ENCODE results near the gene CISD2.

The CISD2 gene

GRCh38 chr4:102918859-102919258 lies 50.1 kb downstream of the CISD2 start:
- no peak for TF ChIP-seq RAD21 (IDR thresholded peaks at IDR 0.05; ENCODE audit: low read depth)
- TF ChIP-seq, protein P1, sequence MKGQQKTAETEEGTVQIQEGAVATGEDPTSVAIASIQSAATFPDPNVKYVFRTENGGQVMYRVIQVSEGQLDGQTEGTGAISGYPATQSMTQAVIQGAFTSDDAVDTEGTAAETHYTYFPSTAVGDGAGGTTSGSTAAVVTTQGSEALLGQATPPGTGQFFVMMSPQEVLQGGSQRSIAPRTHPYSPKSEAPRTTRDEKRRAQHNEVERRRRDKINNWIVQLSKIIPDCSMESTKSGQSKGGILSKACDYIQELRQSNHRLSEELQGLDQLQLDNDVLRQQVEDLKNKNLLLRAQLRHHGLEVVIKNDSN (IDR thresholded peaks at IDR 0.05) = no peak
- TF ChIP-seq EP300 (IDR thresholded peaks at IDR 0.05; ENCODE audit: borderline replicate concordance) = no peak
- TF ChIP-seq FOXM1 (IDR thresholded peaks at IDR 0.05; ENCODE audit: borderline replicate concordance, low read depth) = no peak
- TF ChIP-seq MAX (IDR thresholded peaks at IDR 0.05) = no peak
- TF ChIP-seq TEAD4 (IDR thresholded peaks at IDR 0.05) = no peak
- no peak for TF ChIP-seq NFIC (IDR thresholded peaks at IDR 0.05)
- no peak for TF ChIP-seq EGR1 (IDR thresholded peaks at IDR 0.05)
- TF ChIP-seq CREB1 (IDR thresholded peaks at IDR 0.05; ENCODE audit: low read depth) = no peak
- TF ChIP-seq, protein P2, sequence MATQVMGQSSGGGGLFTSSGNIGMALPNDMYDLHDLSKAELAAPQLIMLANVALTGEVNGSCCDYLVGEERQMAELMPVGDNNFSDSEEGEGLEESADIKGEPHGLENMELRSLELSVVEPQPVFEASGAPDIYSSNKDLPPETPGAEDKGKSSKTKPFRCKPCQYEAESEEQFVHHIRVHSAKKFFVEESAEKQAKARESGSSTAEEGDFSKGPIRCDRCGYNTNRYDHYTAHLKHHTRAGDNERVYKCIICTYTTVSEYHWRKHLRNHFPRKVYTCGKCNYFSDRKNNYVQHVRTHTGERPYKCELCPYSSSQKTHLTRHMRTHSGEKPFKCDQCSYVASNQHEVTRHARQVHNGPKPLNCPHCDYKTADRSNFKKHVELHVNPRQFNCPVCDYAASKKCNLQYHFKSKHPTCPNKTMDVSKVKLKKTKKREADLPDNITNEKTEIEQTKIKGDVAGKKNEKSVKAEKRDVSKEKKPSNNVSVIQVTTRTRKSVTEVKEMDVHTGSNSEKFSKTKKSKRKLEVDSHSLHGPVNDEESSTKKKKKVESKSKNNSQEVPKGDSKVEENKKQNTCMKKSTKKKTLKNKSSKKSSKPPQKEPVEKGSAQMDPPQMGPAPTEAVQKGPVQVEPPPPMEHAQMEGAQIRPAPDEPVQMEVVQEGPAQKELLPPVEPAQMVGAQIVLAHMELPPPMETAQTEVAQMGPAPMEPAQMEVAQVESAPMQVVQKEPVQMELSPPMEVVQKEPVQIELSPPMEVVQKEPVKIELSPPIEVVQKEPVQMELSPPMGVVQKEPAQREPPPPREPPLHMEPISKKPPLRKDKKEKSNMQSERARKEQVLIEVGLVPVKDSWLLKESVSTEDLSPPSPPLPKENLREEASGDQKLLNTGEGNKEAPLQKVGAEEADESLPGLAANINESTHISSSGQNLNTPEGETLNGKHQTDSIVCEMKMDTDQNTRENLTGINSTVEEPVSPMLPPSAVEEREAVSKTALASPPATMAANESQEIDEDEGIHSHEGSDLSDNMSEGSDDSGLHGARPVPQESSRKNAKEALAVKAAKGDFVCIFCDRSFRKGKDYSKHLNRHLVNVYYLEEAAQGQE (IDR thresholded peaks at IDR 0.05; ENCODE audit: low read depth) = no peak
- no peak for TF ChIP-seq YY1 (IDR thresholded peaks at IDR 0.05; ENCODE audit: low read depth)

DNA sequence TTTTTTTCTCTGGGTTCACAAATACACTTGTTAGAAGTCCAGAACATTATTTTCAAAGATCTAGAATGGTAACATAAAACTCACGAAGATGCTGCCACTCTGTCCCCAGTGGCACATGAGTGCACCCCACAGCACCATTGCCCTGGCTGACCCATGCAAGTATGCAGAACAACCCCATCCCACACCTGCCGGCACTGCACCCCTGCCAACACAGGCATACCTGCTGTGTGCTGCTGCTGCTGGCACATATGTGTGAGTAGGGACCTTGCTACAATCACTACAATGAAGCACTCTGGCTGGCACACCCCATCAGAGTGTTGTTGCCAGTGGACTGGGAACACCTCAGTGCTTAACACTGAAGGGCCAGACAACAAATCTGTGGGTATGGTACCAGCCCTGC lies 66.9 kb downstream of the CISD2 start:
- TF ChIP-seq YY1 (IDR thresholded peaks at IDR 0.05; ENCODE audit: low read depth) (no peak), TAF1 (IDR thresholded peaks at IDR 0.05; ENCODE audit: low read depth) (no peak), TCF12 (IDR thresholded peaks at IDR 0.05; ENCODE audit: low read depth) (no peak), NFIC (IDR thresholded peaks at IDR 0.05) (no peak), FOXM1 (IDR thresholded peaks at IDR 0.05; ENCODE audit: borderline replicate concordance, low read depth) (no peak), EP300 (IDR thresholded peaks at IDR 0.05; ENCODE audit: borderline replicate concordance) (no peak), EGR1 (IDR thresholded peaks at IDR 0.05) (no peak), ZBTB7A (IDR thresholded peaks at IDR 0.05; ENCODE audit: low read depth) (no peak), RAD21 (IDR thresholded peaks at IDR 0.05; ENCODE audit: low read depth) (no peak), TEAD4 (IDR thresholded peaks at IDR 0.05) (no peak), CEBPB (IDR thresholded peaks at IDR 0.05) (no peak), MAX (IDR thresholded peaks at IDR 0.05) (no peak), CREB1 (IDR thresholded peaks at IDR 0.05; ENCODE audit: low read depth) (no peak)
- TF ChIP-seq, protein P1 (IDR thresholded peaks at IDR 0.05) = no peak
- TF ChIP-seq, protein P2 (IDR thresholded peaks at IDR 0.05; ENCODE audit: low read depth) = no peak

Data from Ishikawa (cell line).